ENCODE measurements around the gene LYVE1. TPM values are rescaled to one million over a fixed set of nuclear protein-coding genes. Genes with fewer than 3 reads are reported as not detected.

The LYVE1 gene
- total RNA-seq, 1 experiment from 2014 or later: not detected

GRCh38 chr11:10604340-10604748 is 35.9 kb upstream of the LYVE1 start:
- TF ChIP-seq EZH2 (IDR thresholded peaks at IDR 0.05; ENCODE audit: low read depth) (no peak), CTCF (conservative IDR thresholded peaks at IDR 0.05) (no peak)
- Histone ChIP-seq H3K27ac (no peak overlapping the region), H3K36me3 (ENCODE audit: low read depth) (no peaks in the 10 kb centered on the region), H3K9me3 (ENCODE audit: insufficient read depth, low read depth) (no peaks in the 10 kb centered on the region), H3K4me1 (replicated peaks; ENCODE audit: insufficient read depth) (peaks cover 12% of the 10 kb centered on the region), H2AFZ (no peak overlapping the region), H3F3A (ENCODE audit: insufficient read depth, low read depth) (no peaks in the 10 kb centered on the region), H3K4me2 (no peak overlapping the region), H3K27me3 (ENCODE audit: insufficient read depth, low read depth) (no peaks in the 10 kb centered on the region), H4K20me1 (ENCODE audit: insufficient read depth) (no peaks in the 10 kb centered on the region), H3K4me3 (no peak overlapping the region), H3K79me2 (ENCODE audit: low read depth) (no peaks in the 10 kb centered on the region), H3K9me2 (ENCODE audit: insufficient read depth) (no peaks in the 10 kb centered on the region)
- BruUV-seq (replicated peaks): no TSS peak
- POLR2A ChIA-PET (ENCODE audit: unreplicated experiment): no interaction called here
- DNase-seq: no peak
- intact Hi-C loops (cut with micrococcal nuclease; ENCODE audit: unreplicated experiment): no loop called here
- CTCF ChIA-PET: no interaction called here

- CTCF ChIA-PET: no interaction called here
- POLR2A ChIA-PET (ENCODE audit: unreplicated experiment): no interaction called here
- H4K20me1 ChIP-seq (ENCODE audit: insufficient read depth): no peaks in the 10 kb centered on the region
- H2AFZ ChIP-seq: no peak overlapping the region
- H3K4me2 ChIP-seq: no peak overlapping the region
- BruUV-seq (replicated peaks): no TSS peak
- no peak overlapping the region for H3K27ac ChIP-seq
- H3K36me3 ChIP-seq (ENCODE audit: low read depth): no peaks in the 10 kb centered on the region
- no peak overlapping the region for H3K4me3 ChIP-seq
- no peaks in the 10 kb centered on the region for H3F3A ChIP-seq (ENCODE audit: insufficient read depth, low read depth)
- TF ChIP-seq CTCF (conservative IDR thresholded peaks at IDR 0.05) (no peak), EZH2 (IDR thresholded peaks at IDR 0.05; ENCODE audit: low read depth) (no peak)
- H3K4me1 ChIP-seq (replicated peaks; ENCODE audit: insufficient read depth): peaks cover 12% of the 10 kb centered on the region
- H3K9me2 ChIP-seq (ENCODE audit: insufficient read depth): no peaks in the 10 kb centered on the region
- H3K27me3 ChIP-seq (ENCODE audit: insufficient read depth, low read depth): no peaks in the 10 kb centered on the region
- DNase-seq: no peak
- H3K9me3 ChIP-seq (ENCODE audit: insufficient read depth, low read depth): no peaks in the 10 kb centered on the region
- intact Hi-C loops (cut with micrococcal nuclease; ENCODE audit: unreplicated experiment): no loop called here
- H3K79me2 ChIP-seq (ENCODE audit: low read depth): no peaks in the 10 kb centered on the region
Observed at GRCh38 chr11:10603721-10604297, 35.3 kb upstream of the LYVE1 start.

- Histone ChIP-seq H3K4me3 (no peak overlapping the region), H3K27me3 (ENCODE audit: insufficient read depth, low read depth) (no peaks in the 10 kb centered on the region), H3K4me2 (no peak overlapping the region), H3K79me2 (ENCODE audit: low read depth) (no peaks in the 10 kb centered on the region), H3F3A (ENCODE audit: insufficient read depth, low read depth) (no peaks in the 10 kb centered on the region), H3K4me1 (replicated peaks; ENCODE audit: insufficient read depth) (peaks cover 12% of the 10 kb centered on the region), H3K9me2 (ENCODE audit: insufficient read depth) (no peaks in the 10 kb centered on the region), H3K36me3 (ENCODE audit: low read depth) (no peaks in the 10 kb centered on the region), H2AFZ (no peak overlapping the region), H4K20me1 (ENCODE audit: insufficient read depth) (no peaks in the 10 kb centered on the region), H3K27ac (no peak overlapping the region), H3K9me3 (ENCODE audit: insufficient read depth, low read depth) (no peaks in the 10 kb centered on the region)
- intact Hi-C loops (cut with micrococcal nuclease; ENCODE audit: unreplicated experiment): no loop called here
- no peak for TF ChIP-seq CTCF (conservative IDR thresholded peaks at IDR 0.05)
- no peak for TF ChIP-seq EZH2 (IDR thresholded peaks at IDR 0.05; ENCODE audit: low read depth)
- CTCF ChIA-PET: no interaction called here
- POLR2A ChIA-PET (ENCODE audit: unreplicated experiment): no interaction called here
- BruUV-seq (replicated peaks): no TSS peak
- no peak for DNase-seq
Observed at GRCh38 chr11:10602945-10603344, 34.5 kb upstream of the LYVE1 start.
